ENCODE results near the gene AFDN. TPM values are rescaled to one million over a fixed set of nuclear protein-coding genes. Genes with fewer than 3 reads are reported as not detected.
"Not testable (repeated sequence)": the region's sequence is repeated elsewhere in the genome, so short reads cannot be mapped to it uniquely, and the experiment has no call there.

Gene AFDN
- polyA plus RNA-seq, 1 experiment, result 26.6 TPM

DNA sequence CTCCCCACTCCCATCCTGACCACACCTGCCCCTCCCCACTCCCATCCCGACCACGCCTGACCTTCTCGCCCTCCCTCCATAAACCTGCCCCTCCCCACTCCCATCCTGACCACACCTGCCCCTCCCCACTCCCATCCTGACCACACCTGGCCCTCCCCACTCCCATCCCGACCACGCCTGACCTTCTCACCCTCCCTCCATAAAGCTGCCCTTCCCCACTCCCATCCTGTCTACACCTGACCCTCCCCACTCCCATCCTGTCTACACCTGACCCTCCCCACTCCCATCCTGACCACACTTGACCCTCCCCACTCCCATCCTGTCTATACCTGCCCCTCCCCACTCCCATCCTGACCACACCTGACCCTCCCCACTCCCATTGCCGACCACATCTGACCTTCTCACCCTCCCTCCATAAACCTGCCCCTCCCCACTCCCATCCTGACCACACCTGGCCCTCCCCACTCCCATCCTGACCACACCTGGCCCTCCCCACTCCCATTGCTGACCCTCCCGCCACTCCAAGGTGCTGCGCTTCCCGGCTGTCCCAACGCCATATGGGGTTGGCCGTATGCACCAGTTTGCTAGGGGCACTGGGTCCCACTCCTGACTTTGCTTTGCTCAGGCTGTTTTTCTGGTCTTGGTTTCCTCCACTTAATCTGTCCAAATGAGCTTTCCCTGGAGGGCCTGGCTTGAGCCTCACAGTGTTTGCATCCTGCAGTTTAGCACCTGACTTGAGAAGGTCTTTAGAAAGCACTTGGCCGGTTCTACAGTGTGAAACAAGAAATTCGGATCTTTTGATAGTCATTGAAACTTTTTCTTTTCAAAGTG, 173.7 kb downstream of the AFDN start:
- peaks cover 19% of the 10 kb centered on the region for H3K27me3 ChIP-seq (ENCODE audit: control insufficient read depth, insufficient read depth, low read length)
- DNase-seq (ENCODE audit: low read depth, low spot score), result no peak
- no peak overlapping the region for H3K4me3 ChIP-seq (ENCODE audit: low read depth, low read length)
- POLR2A ChIA-PET, result no interaction called here
- CTCF ChIA-PET, result no interaction called here
- no peak overlapping the region for H3K27ac ChIP-seq (ENCODE audit: low read depth, low read length)
- peaks cover 25% of the 10 kb centered on the region; the same call in 1 of the 2 replicates for H3K9me3 ChIP-seq (ENCODE audit: control insufficient read depth, insufficient read depth, low read length)
- TF ChIP-seq, protein P1, sequence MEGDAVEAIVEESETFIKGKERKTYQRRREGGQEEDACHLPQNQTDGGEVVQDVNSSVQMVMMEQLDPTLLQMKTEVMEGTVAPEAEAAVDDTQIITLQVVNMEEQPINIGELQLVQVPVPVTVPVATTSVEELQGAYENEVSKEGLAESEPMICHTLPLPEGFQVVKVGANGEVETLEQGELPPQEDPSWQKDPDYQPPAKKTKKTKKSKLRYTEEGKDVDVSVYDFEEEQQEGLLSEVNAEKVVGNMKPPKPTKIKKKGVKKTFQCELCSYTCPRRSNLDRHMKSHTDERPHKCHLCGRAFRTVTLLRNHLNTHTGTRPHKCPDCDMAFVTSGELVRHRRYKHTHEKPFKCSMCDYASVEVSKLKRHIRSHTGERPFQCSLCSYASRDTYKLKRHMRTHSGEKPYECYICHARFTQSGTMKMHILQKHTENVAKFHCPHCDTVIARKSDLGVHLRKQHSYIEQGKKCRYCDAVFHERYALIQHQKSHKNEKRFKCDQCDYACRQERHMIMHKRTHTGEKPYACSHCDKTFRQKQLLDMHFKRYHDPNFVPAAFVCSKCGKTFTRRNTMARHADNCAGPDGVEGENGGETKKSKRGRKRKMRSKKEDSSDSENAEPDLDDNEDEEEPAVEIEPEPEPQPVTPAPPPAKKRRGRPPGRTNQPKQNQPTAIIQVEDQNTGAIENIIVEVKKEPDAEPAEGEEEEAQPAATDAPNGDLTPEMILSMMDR (IDR thresholded peaks at IDR 0.05; ENCODE audit: low read depth, low read length), result no peak

- peaks cover 19% of the 10 kb centered on the region; the same call in 1 of the 2 replicates for H3K9me3 ChIP-seq (ENCODE audit: control insufficient read depth, insufficient read depth, low read length)
- no peak for DNase-seq (ENCODE audit: low read depth, low spot score)
- POLR2A ChIA-PET, result no interaction called here
- H3K4me3 ChIP-seq (ENCODE audit: low read depth, low read length), result no peak overlapping the region
- H3K27ac ChIP-seq (ENCODE audit: low read depth, low read length), result no peak overlapping the region
- TF ChIP-seq, protein P1 (IDR thresholded peaks at IDR 0.05; ENCODE audit: low read depth, low read length), result no peak
- peaks cover 19% of the 10 kb centered on the region for H3K27me3 ChIP-seq (ENCODE audit: control insufficient read depth, insufficient read depth, low read length)
- CTCF ChIA-PET, result no interaction called here
These were observed 174.3 kb downstream of the AFDN start for GRCh38 chr6:168001029-168001332.

DNA sequence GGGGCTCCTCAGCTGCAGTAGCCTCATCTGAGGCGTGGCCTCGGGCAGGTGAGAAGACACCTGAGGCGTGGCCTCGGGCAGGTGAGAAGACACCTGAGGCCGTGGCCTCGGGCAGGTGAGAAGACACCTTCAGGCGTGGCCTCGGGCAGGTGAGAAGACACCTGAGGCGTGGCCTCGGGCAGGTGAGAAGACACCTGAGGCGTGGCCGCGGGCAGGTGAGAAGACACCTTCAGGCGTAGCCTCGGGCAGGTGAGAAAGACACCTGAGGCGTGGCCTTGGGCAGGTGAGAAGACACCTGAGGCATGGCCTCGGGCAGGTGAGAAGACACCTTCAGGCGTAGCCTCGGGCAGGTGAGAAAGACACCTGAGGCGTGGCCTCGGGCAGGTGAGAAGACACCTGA, 174.8 kb downstream of the AFDN start:
- H3K4me3 ChIP-seq (ENCODE audit: low read depth, low read length); POLR2A ChIA-PET; DNase-seq (ENCODE audit: low read depth, low spot score); CTCF ChIA-PET; H3K27ac ChIP-seq (ENCODE audit: low read depth, low read length): not testable (repeated sequence)
- H3K27me3 ChIP-seq (ENCODE audit: control insufficient read depth, insufficient read depth, low read length), result peaks cover 19% of the 10 kb centered on the region
- H3K9me3 ChIP-seq (ENCODE audit: control insufficient read depth, insufficient read depth, low read length), result peaks cover 14% of the 10 kb centered on the region; the same call in 1 of the 2 replicates

DNA sequence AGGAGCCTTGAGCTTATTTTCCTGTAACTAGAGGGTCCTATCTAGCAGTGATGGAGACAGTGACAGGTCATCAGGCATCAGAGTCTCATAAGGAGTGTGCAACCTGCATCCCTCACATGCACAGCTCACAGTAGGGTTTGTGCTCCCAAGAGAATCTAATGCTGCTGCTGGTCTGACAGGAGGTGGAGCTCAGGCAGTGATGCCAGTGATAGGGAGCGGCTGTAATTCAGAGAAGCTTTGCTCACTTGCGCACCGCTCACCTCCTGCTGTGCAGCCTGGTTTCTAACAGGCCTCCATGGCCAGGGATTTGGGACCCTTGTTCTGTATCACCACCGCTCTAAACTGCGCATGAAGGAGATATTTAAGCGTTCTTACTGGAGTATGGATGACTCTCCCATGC, 176.1 kb downstream of the AFDN start:
- Histone ChIP-seq H3K9me3 (ENCODE audit: control insufficient read depth, insufficient read depth, low read length) (peaks cover 13% of the 10 kb centered on the region; the same call in 1 of the 2 replicates), H3K27ac (ENCODE audit: low read depth, low read length) (no peak overlapping the region), H3K27me3 (ENCODE audit: control insufficient read depth, insufficient read depth, low read length) (peaks cover 19% of the 10 kb centered on the region), H3K4me3 (ENCODE audit: low read depth, low read length) (no peak overlapping the region)
- ChIA-PET POLR2A (no interaction called here), CTCF (no interaction called here)
- TF ChIP-seq, protein P1 (IDR thresholded peaks at IDR 0.05; ENCODE audit: low read depth, low read length), result no peak
- DNase-seq (ENCODE audit: low read depth, low spot score), result no peak

DNA sequence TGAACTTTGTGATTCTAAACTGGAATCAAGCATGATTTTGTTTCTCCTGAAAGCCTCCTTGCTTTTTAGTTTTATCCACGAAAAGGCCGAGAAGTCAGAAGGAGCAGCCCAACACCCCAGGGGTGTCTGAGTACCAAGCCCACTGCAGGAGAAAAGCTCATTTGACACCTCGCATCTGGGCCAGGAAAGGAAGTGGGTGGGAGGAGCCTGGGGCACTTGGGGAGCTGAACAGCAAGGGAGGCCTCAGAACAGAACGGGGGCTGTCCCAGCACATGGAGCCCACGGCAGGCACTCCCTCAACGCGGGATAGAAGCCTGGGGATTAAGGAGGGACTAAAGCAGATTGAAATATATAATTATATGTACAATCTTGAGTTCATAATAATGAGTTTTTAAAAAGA, 177.3 kb downstream of the AFDN start:
- H3K4me3 ChIP-seq (ENCODE audit: low read depth, low read length), result no peak overlapping the region
- DNase-seq (ENCODE audit: low read depth, low spot score), result no peak
- CTCF ChIA-PET, result no interaction called here
- H3K27ac ChIP-seq (ENCODE audit: low read depth, low read length), result no peak overlapping the region
- peaks cover 17% of the 10 kb centered on the region for H3K27me3 ChIP-seq (ENCODE audit: control insufficient read depth, insufficient read depth, low read length)
- POLR2A ChIA-PET, result no interaction called here
- peaks cover 13% of the 10 kb centered on the region; the same call in 1 of the 2 replicates for H3K9me3 ChIP-seq (ENCODE audit: control insufficient read depth, insufficient read depth, low read length)
- TF ChIP-seq, protein P1 (IDR thresholded peaks at IDR 0.05; ENCODE audit: low read depth, low read length), result no peak
